HEK293 (cell line): ENCODE data around the gene CBR4.

Experiments used
- CTCF ChIP-seq: fragments of 450-650 bp; formaldehyde crosslinking; IDR thresholded peaks from 2 replicates; pipeline ENCODE4 v1.5.1; 2016; ENCODE audit warnings: missing biosample characterization, missing genetic modification characterization
- SP2 ChIP-seq: fragments of 450-650 bp; formaldehyde crosslinking; IDR thresholded peaks from 2 replicates; pipeline ENCODE4 v1.5.1; 2016; ENCODE audit warnings: missing biosample characterization, missing genetic modification characterization
- YY1 ChIP-seq: fragments of 450-650 bp; formaldehyde crosslinking; IDR thresholded peaks from 2 replicates; pipeline ENCODE4 v1.5.1; 2018; ENCODE audit warnings: missing biosample characterization, missing genetic modification characterization
- ZBTB20 ChIP-seq: fragments of 450-650 bp; formaldehyde crosslinking; IDR thresholded peaks from 2 replicates; pipeline ENCODE4 v1.5.1; 2016; ENCODE audit warnings: missing biosample characterization, missing genetic modification characterization
- ZBTB26 ChIP-seq: fragments of 450-650 bp; formaldehyde crosslinking; optimal IDR thresholded peaks from 2 replicates; pipeline ENCODE3; 2016; ENCODE audit warnings: missing biosample characterization, mild to moderate bottlenecking, missing genetic modification characterization
- ZFHX2 ChIP-seq: fragments of 450-650 bp; formaldehyde crosslinking; conservative IDR thresholded peaks from 2 replicates; pipeline ENCODE4 v1.5.1; 2016; ENCODE audit warnings: missing biosample characterization, missing genetic modification characterization
- ZFP41 ChIP-seq: fragments of 450-650 bp; formaldehyde crosslinking; IDR thresholded peaks from 2 replicates; pipeline ENCODE4 v1.5.1; 2016; ENCODE audit warnings: missing biosample characterization, missing genetic modification characterization, borderline replicate concordance
- ZNF174 ChIP-seq: fragments of 450-650 bp; formaldehyde crosslinking; IDR thresholded peaks from 2 replicates; pipeline ENCODE4 v1.5.0; 2017; ENCODE audit warnings: missing biosample characterization, mild to moderate bottlenecking, missing genetic modification characterization
- ZNF239 ChIP-seq: fragments of 450-650 bp; formaldehyde crosslinking; IDR thresholded peaks from 2 replicates; pipeline ENCODE4 v1.5.1; 2016; ENCODE audit warnings: missing biosample characterization, missing genetic modification characterization
- ZNF24 ChIP-seq: fragments of 450-650 bp; formaldehyde crosslinking; IDR thresholded peaks from 2 replicates; pipeline ENCODE4 v1.5.1; 2016; ENCODE audit warnings: missing biosample characterization, missing genetic modification characterization
- ZNF362 ChIP-seq: fragments of 450-650 bp; formaldehyde crosslinking; IDR thresholded peaks from 2 replicates; pipeline ENCODE4 v1.5.1; 2016; ENCODE audit warnings: missing biosample characterization, missing genetic modification characterization
- ZNF513 ChIP-seq: fragments of 450-650 bp; IDR thresholded peaks from 2 replicates; pipeline ENCODE4 v1.5.1; 2018; ENCODE audit warnings: missing biosample characterization, missing genetic modification characterization
- ZNF530 ChIP-seq: fragments of 450-650 bp; formaldehyde crosslinking; IDR thresholded peaks from 2 replicates; pipeline ENCODE4 v1.5.1; 2016; ENCODE audit warnings: low read depth, missing biosample characterization, missing genetic modification characterization
- ZNF776 ChIP-seq: fragments of 450-650 bp; formaldehyde crosslinking; IDR thresholded peaks from 2 replicates; pipeline ENCODE4 v1.5.0; 2017; ENCODE audit warnings: missing biosample characterization, missing genetic modification characterization, borderline replicate concordance

DNA sequence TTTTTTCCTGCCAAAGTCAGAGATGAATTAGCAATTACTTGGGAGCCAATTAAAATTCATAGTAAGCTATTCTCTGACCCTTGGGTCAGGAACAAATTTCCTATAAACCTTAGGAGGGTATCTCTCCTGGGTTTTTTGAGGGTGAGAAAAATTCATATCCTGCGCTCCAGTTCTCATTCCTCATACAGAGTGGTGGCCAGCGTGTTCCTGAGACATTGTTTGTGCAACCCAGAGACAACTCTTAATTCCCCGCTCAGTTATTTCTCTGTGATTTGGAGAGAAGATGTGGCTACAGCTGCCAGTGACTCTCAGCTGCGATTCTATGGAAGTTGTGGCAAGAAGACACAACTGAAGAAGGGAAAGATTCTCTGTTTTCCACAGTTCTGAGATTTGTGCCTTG, 37.9 kb upstream of the CBR4 start:
- TF ChIP-seq CTCF (tag by site-specific recombination) (no peak), ZBTB26 (tag by site-specific recombination) (no peak), YY1 (tag by site-specific recombination) (no peak), ZFHX2 (tag by site-specific recombination) (no peak), ZFP41 (tag by site-specific recombination) (no peak), ZBTB20 (no peak), ZNF776 (tag by site-specific recombination) (no peak), ZNF239 (no peak), ZNF530 (tag by site-specific recombination) (no peak), SP2 (tag by site-specific recombination) (no peak), ZNF24 (tag by site-specific recombination) (no peak), ZNF362 (tag by site-specific recombination) (no peak), ZNF174 (tag by site-specific recombination) (no peak), ZNF513 (tag by site-specific recombination) (no peak)
